Renal pelvis (tissue), 4 donors: ENCODE data around the gene CHD9NB. TPM values are rescaled to one million over a fixed set of nuclear protein-coding genes. Genes with fewer than 3 reads are reported as not detected.
"Not testable (repeated sequence)": the region's sequence is repeated elsewhere in the genome, so short reads cannot be mapped to it uniquely, and the experiment has no call there.

Source experiments
- DNase-seq: peaks from one replicate; pipeline ENCODE4 v3.0.0-alpha.2; 2013
- polyA plus RNA-seq, 3 donors: library from polyadenylated mRNA; unstranded; fragments of 120-200 nt; gene quantifications; one replicate each; pipeline ENCODE4 v1.2.1, GENCODE V29; 2013; ENCODE audit not compliant: insufficient read length in 3 of 3

Gene CHD9NB
- polyA plus RNA-seq, 3 donors = 7.9 to 13.6 (median 10.6) TPM

- no peak for DNase-seq
Measured at GRCh38 chr16:53084746-53085334, 32.1 kb upstream of the CHD9NB start.

- DNase-seq = no peak
Measured at GRCh38 chr16:53084141-53084541, 31.4 kb upstream of the CHD9NB start.

GRCh38 chr16:53083119-53083518 lies 30.4 kb upstream of the CHD9NB start:
- DNase-seq = no peak

GRCh38 chr16:53082509-53082908 lies 29.8 kb upstream of the CHD9NB start:
- no peak for DNase-seq

- no peak for DNase-seq
Measured at GRCh38 chr16:53081686-53082407, 29.1 kb upstream of the CHD9NB start.

- no peak for DNase-seq
Measured at GRCh38 chr16:53081032-53081424, 28.3 kb upstream of the CHD9NB start.

GRCh38 chr16:53080345-53081031 lies 27.8 kb upstream of the CHD9NB start:
- DNase-seq = no peak

GRCh38 chr16:53078765-53079485 lies 26.2 kb upstream of the CHD9NB start:
- no peak for DNase-seq

- DNase-seq = no peak
Measured at GRCh38 chr16:53078247-53078646, 25.6 kb upstream of the CHD9NB start.

- not testable (repeated sequence) for DNase-seq
Measured at GRCh38 chr16:53075461-53075860, 22.8 kb upstream of the CHD9NB start.

- not testable (repeated sequence) for DNase-seq
Measured at GRCh38 chr16:53074296-53074695, 21.6 kb upstream of the CHD9NB start.

- DNase-seq = no peak
Measured at GRCh38 chr16:53073022-53073421, 20.3 kb upstream of the CHD9NB start.

GRCh38 chr16:53071748-53072301 lies 19.1 kb upstream of the CHD9NB start:
- peak; percentile 82 for DNase-seq

GRCh38 chr16:53069772-53070171 lies 17.1 kb upstream of the CHD9NB start:
- DNase-seq = no peak

GRCh38 chr16:53068423-53068833 lies 15.7 kb upstream of the CHD9NB start:
- DNase-seq = no peak

- no peak for DNase-seq
Measured at GRCh38 chr16:53067675-53068074, 15.0 kb upstream of the CHD9NB start.

- DNase-seq = no peak
Measured at GRCh38 chr16:53065461-53066061, 12.9 kb upstream of the CHD9NB start.

- DNase-seq = no peak
Measured at GRCh38 chr16:53064081-53064578, 11.4 kb upstream of the CHD9NB start.

- no peak for DNase-seq
Measured at GRCh38 chr16:53061701-53062159, 9.0 kb upstream of the CHD9NB start.

- DNase-seq = no peak
Measured at GRCh38 chr16:53061256-53061655, 8.6 kb upstream of the CHD9NB start.

GRCh38 chr16:53059672-53060071 lies 7.0 kb upstream of the CHD9NB start:
- no peak for DNase-seq
